GM19240 (cell line): ENCODE measurements around the gene NR2F1-AS1.
"Not testable (repeated sequence)": the region's sequence is repeated elsewhere in the genome, so short reads cannot be mapped to it uniquely, and the experiment has no call there.

ENCODE experiments used
- DNase-seq: peaks from one replicate; pipeline ENCODE4 v3.0.0; 2011; ENCODE audit warnings: low spot score; ENCODE audit not compliant: insufficient read length

NR2F1-AS1 gene

GRCh38 chr5:93430118-93430517, 150.9 kb downstream of the NR2F1-AS1 start:
- DNase-seq: no peak

DNA sequence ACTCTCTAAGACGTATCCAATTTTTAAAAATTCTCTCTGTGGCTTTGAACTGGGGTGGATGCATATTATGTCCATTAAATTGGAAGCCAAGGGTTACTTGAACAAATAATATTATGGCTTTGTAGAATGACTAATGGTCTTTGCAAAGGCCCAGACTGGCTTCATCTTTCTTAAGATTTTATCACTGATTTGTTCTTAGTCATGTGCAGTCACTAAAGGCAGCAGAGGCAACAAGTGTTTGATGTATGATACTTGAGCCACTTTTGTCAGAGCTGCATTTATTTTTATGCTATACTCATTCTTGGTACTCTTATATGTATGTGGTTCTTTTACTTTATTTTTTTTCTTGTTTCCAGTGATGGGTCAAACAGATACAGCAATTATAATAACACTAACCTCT, 152.2 kb downstream of the NR2F1-AS1 start:
- DNase-seq: no peak

- no peak for DNase-seq
These were observed 153.7 kb downstream of the NR2F1-AS1 start for GRCh38 chr5:93427316-93427715.

GRCh38 chr5:93425096-93425495, 155.9 kb downstream of the NR2F1-AS1 start:
- no peak for DNase-seq

GRCh38 chr5:93423300-93423699, 157.7 kb downstream of the NR2F1-AS1 start:
- no peak for DNase-seq

DNA sequence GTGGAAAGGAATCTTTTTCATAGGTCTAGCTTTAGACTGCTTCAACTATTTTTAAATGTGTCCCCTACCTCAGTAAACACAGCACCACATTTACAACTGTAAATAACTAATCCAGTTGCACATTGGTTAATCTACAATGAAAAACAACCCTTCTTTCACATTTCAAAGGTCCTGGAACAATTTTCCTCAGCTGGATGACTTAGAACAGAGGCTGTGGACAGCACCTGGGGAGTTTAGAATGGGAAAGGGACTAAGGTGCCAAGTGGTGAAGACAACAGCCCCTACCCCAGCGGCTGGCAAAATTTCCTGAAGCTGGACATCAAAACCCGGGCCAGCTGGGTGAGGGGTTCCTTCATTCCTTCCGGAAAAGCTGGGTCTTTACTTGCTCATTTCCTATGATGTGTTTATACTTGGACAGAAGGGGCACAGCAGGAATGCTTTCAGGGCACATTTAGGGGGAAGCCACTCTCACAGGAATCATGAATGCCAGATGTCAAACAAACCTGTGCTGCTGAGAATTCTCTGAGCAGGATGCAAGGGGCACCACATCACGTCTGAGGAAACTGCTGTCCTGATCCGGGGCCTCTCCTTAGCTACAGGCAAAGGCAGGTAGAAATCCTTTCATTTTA, 158.3 kb downstream of the NR2F1-AS1 start:
- no peak for DNase-seq

GRCh38 chr5:93421987-93422401, 159.0 kb downstream of the NR2F1-AS1 start:
- DNase-seq: no peak

- no peak for DNase-seq
These were observed 159.6 kb downstream of the NR2F1-AS1 start for GRCh38 chr5:93421468-93421867.

GRCh38 chr5:93417490-93417889, 163.5 kb downstream of the NR2F1-AS1 start:
- no peak for DNase-seq

- no peak for DNase-seq
These were observed 165.2 kb downstream of the NR2F1-AS1 start for GRCh38 chr5:93415819-93416218.

- DNase-seq: no peak
These were observed 169.3 kb downstream of the NR2F1-AS1 start for GRCh38 chr5:93411716-93412115.

DNA sequence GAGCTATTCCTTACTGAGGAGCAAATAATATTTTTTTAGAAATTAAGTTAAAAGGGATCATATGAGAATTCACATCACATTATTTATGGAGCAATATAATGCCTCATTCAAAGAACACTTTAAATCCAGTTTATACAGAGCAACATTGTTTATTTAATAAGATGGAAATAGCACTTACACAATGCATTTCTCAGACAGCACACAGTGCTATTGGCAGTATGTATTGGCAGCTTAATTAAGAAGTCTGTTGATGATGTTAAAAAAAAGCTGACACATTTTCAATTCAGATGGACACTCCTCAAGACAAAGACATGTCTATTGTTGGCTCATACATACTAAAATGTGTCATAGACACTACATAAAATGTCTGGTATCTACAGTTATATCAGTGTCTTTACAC, 171.3 kb downstream of the NR2F1-AS1 start:
- no peak for DNase-seq

GRCh38 chr5:93407454-93407853, 173.6 kb downstream of the NR2F1-AS1 start:
- DNase-seq: no peak

DNA sequence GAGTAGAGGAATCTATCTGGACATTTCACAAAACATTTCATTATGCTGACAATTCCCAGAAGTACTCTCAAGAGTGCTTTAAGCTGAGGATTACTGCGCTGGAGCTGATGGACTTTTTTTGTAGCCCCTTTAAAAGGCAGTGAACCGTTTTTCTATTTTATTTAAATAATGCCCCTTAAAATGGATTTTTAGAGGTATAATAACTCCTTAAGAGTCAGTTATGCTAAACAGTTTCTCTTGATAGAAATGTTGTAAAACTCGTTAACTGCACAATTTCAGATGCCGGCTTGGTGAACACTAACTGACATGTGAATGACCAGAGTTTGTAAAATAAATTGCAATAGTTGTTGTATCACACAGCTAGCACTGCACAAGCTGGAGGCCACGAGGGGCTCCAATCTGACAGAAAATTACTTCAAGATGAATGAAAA, 174.0 kb downstream of the NR2F1-AS1 start:
- no peak for DNase-seq

GRCh38 chr5:93404246-93404645, 176.8 kb downstream of the NR2F1-AS1 start:
- DNase-seq: no peak

GRCh38 chr5:93403141-93403928, 177.7 kb downstream of the NR2F1-AS1 start:
- DNase-seq: no peak

GRCh38 chr5:93402451-93402850, 178.6 kb downstream of the NR2F1-AS1 start:
- DNase-seq: no peak

GRCh38 chr5:93401634-93402213, 179.3 kb downstream of the NR2F1-AS1 start:
- no peak for DNase-seq

DNA sequence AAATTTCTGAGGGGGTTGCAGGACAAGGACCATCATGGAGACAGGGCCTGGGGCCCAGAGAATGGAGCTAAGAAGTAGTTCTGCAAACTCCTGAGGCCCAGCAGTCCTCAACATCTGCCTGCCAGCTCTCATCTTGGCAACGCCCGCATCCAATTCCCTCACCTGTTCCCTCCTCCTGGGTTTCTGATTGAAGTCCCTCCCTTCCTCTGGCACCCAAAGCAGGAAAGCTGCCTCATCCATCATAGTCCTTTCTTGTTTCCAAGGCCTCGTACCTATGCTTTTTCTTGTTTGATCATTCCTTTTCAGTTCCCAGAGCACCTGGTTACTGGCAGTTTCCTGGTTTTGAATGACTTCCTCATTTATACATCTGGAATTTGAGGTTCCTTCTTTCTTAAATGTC, 181.3 kb downstream of the NR2F1-AS1 start:
- no peak for DNase-seq

DNA sequence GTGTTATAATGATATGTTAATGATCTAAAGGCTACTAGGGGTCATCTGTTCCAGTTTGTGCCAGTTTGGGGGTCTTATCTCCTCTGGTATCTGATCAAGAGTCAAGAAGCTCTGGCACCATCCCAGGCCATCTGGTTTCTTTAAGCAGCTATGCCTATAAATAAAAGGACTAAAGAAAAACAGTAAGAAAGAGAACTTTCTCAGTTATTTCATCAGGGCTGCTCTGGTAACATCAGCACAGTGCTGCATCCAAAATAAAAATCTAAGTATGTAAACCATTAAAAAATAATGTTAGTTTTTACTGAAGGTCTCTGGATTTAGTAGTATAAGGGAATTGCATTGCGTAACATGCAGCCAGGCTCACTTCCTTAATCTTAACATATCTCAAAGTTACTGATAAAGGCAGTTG, 185.0 kb downstream of the NR2F1-AS1 start:
- DNase-seq: no peak

- DNase-seq: no peak
These were observed 186.0 kb downstream of the NR2F1-AS1 start for GRCh38 chr5:93395010-93395409.

- DNase-seq: no peak
These were observed 186.7 kb downstream of the NR2F1-AS1 start for GRCh38 chr5:93394301-93394700.

GRCh38 chr5:93391169-93391568, 189.8 kb downstream of the NR2F1-AS1 start:
- not testable (repeated sequence) for DNase-seq
